Spleen (tissue), 7 donors: Measurements from ENCODE around the gene GSE1.

Experiments
- POLR2A ChIP-seq, 3 donors: fragments of 450-650 bp; IDR thresholded peaks; one replicate each; pipeline ENCODE4 v1.5.1; 2017; ENCODE audit warnings: antibody characterized with exemption in 3 of 3, mild to moderate bottlenecking in 1 of 3
- POLR2AphosphoS5 ChIP-seq, 3 donors: sonication (generic); formaldehyde crosslinking; IDR thresholded peaks; one replicate each; pipeline ENCODE4 v1.5.1; 2017; ENCODE audit warnings: antibody characterized with exemption in 3 of 3
- TF ChIP-seq, protein P1 (sequence below), 11 experiments: fragments of 200-600 bp in 7 of 11; fragments of 450-650 bp in 4 of 11; sonication (generic) in 4 of 11; IDR thresholded peaks in 8 of 11; conservative IDR thresholded peaks in 3 of 11; 1 replicate in 7 of 11; 2 replicates in 4 of 11; pipeline versions ENCODE4 v1.4.0 to v1.8.0; 2016 to 2021; ENCODE audit warnings: antibody characterized with exemption in 11 of 11, inconsistent platforms in 4 of 11, mild to moderate bottlenecking in 1 of 11
- donor health status: DM: no; HTN: no; CAD: no; lungs with moderate emphysema.
- donor health status: DM: no; HTN: no; CAD: no.
- donor health status: DM: no; HTN: no; CAD: no.

DNA sequence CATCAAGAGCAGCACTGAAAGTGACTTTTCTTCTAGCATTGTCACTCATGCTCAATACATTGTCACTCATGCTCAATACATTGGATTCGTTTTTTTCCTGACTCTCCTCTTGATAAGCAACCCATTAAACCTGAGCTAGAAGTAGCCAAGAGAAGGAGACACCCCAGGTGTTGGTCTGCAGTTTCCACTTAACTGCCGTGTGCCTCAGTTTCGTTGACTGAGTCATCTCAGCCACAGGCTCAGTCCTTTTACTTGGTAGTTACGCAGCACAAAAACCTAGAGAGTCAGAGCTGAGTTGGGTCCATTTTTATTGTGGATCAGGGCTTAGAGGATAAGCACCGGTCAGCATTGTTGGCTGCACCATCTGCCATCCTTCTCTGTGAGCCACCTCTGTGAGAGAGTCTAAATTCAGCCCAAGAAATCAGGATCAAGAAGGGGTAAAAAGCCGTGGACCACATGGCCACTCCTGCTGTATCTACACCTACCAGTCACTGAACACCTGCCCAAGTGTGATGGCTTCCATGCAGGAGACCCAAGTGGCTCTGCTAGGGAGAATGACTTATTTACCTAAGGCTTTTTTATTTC, 64.4 kb downstream of the GSE1 start:
- TF ChIP-seq, protein P1, sequence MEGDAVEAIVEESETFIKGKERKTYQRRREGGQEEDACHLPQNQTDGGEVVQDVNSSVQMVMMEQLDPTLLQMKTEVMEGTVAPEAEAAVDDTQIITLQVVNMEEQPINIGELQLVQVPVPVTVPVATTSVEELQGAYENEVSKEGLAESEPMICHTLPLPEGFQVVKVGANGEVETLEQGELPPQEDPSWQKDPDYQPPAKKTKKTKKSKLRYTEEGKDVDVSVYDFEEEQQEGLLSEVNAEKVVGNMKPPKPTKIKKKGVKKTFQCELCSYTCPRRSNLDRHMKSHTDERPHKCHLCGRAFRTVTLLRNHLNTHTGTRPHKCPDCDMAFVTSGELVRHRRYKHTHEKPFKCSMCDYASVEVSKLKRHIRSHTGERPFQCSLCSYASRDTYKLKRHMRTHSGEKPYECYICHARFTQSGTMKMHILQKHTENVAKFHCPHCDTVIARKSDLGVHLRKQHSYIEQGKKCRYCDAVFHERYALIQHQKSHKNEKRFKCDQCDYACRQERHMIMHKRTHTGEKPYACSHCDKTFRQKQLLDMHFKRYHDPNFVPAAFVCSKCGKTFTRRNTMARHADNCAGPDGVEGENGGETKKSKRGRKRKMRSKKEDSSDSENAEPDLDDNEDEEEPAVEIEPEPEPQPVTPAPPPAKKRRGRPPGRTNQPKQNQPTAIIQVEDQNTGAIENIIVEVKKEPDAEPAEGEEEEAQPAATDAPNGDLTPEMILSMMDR (IDR thresholded peaks at IDR 0.05 in 8 of 11, conservative IDR thresholded peaks at IDR 0.05 in 3 of 11): no peak
- no peak for TF ChIP-seq POLR2A (IDR thresholded peaks at IDR 0.05)
- TF ChIP-seq POLR2AphosphoS5 (IDR thresholded peaks at IDR 0.05): no peak
